K562 (cell line): ENCODE measurements around the gene ACTL8. TPM values are rescaled to one million over a fixed set of nuclear protein-coding genes. Genes with fewer than 3 reads are reported as not detected.

ENCODE experiments used
- BHLHE40 ChIP-seq: IDR thresholded peaks from 2 replicates; pipeline ENCODE4 v1.6.1; 2011; ENCODE audit warnings: low read length, improper control_type of control experiment
- BRCA1 ChIP-seq, 2 experiments: fragments of 450-650 bp in 1 of 2; sonication (generic) in 1 of 2; formaldehyde crosslinking in 1 of 2; IDR thresholded peaks; 2 replicates each; pipeline versions ENCODE4 v1.5.0 to v1.6.1; 2017 to 2020; ENCODE audit warnings: mild to moderate bottlenecking in 1 of 2, missing genetic modification reagents in 1 of 2
- CBFB ChIP-seq: sonication (generic); formaldehyde crosslinking; IDR thresholded peaks from 2 replicates; pipeline ENCODE4 v1.4.0; 2020; ENCODE audit warnings: mild to moderate bottlenecking, missing genetic modification reagents
- HSF4 ChIP-seq: fragments of 250-450 bp; sonication (Bioruptor Pico); IDR thresholded peaks from 2 replicates; pipeline ENCODE4 v2.1.2; 2022; ENCODE audit warnings: mild to moderate bottlenecking, moderate library complexity, borderline replicate concordance
- L3MBTL2 ChIP-seq: fragments of 450-650 bp; IDR thresholded peaks from 2 replicates; pipeline ENCODE4 v1.6.1; 2016; ENCODE audit warnings: mild to moderate bottlenecking, moderate library complexity
- MAFF ChIP-seq: IDR thresholded peaks from 2 replicates; pipeline ENCODE4 v1.6.1; 2012; ENCODE audit warnings: low read length, improper control_type of control experiment
- MED1 ChIP-seq: sonication (generic); formaldehyde crosslinking; IDR thresholded peaks from 2 replicates; pipeline ENCODE4 v1.8.1; 2023; ENCODE audit warnings: missing genetic modification reagents, borderline replicate concordance
- MITF ChIP-seq: IDR thresholded peaks from 2 replicates; pipeline ENCODE4 v1.6.1; 2014; ENCODE audit warnings: antibody characterized with exemption
- POLR3G ChIP-seq: IDR thresholded peaks from 2 replicates; pipeline ENCODE4 v1.6.1; 2011; ENCODE audit not compliant: insufficient read length, insufficient replicate concordance; ENCODE audit errors: extremely low read depth
- RAD21 ChIP-seq, 2 experiments: fragments of 250-450 bp in 1 of 2; fragments of 450-650 bp in 1 of 2; sonication (Bioruptor Pico) in 1 of 2; formaldehyde crosslinking in 1 of 2; IDR thresholded peaks in 1 of 2; conservative IDR thresholded peaks in 1 of 2; 2 replicates each; pipeline versions ENCODE4 v1.4.0 to v1.8.0; 2020 to 2022; ENCODE audit warnings: mild to moderate bottlenecking in 2 of 2, moderate library complexity in 1 of 2
- RBBP5 ChIP-seq: fragments of 200-600 bp; sonication (generic); IDR thresholded peaks from 2 replicates; pipeline ENCODE4 v1.6.1; 2012; ENCODE audit warnings: borderline replicate concordance, mild to moderate bottlenecking, low read length, control low read depth, inconsistent platforms; ENCODE audit not compliant: insufficient read depth, poor library complexity, severe bottlenecking
- RBM34 ChIP-seq: fragments of 200-400 bp; formaldehyde crosslinking; IDR thresholded peaks from 2 replicates; pipeline ENCODE4 v1.6.1; 2018; ENCODE audit warnings: low read length, borderline replicate concordance; ENCODE audit not compliant: insufficient read depth
- SREBF2 ChIP-seq: sonication (generic); formaldehyde crosslinking; IDR thresholded peaks from 2 replicates; pipeline ENCODE4 v1.4.0; 2020; ENCODE audit warnings: mild to moderate bottlenecking, missing genetic modification reagents
- SRF ChIP-seq, 2 experiments: fragments of 250-450, 450-650 bp in 1 of 2; sonication (Bioruptor Pico) in 1 of 2; sonication (generic) in 1 of 2; formaldehyde crosslinking; IDR thresholded peaks; 2 replicates each; pipeline versions ENCODE4 v1.5.0 to v1.5.1; 2020 to 2022; ENCODE audit warnings: mild to moderate bottlenecking in 1 of 2, missing genetic modification reagents in 1 of 2
- STAT5B ChIP-seq: fragments of 250-450 bp; sonication (Bioruptor Pico); IDR thresholded peaks from 2 replicates; pipeline ENCODE4 v1.8.0; 2021; ENCODE audit warnings: mild to moderate bottlenecking, inconsistent platforms
- YY1 ChIP-seq, 3 experiments: IDR thresholded peaks; 2 replicates each; pipeline ENCODE4 v1.6.1; 2011; ENCODE audit warnings: low read length in 2 of 3, mild to moderate bottlenecking in 2 of 3, moderate library complexity in 2 of 3, borderline replicate concordance in 1 of 3, control low read depth in 1 of 3, low read depth in 1 of 3; ENCODE audit not compliant: insufficient read depth in 3 of 3, insufficient replicate concordance in 2 of 3, control insufficient read depth in 1 of 3, insufficient read length in 1 of 3; ENCODE audit errors: extremely low read depth in 1 of 3
- ZKSCAN3 ChIP-seq: fragments of 250-450 bp; sonication (Bioruptor Pico); IDR thresholded peaks from 2 replicates; pipeline ENCODE4 v1.4.0; 2020
- ZNF174 ChIP-seq: fragments of 250-450 bp; sonication (Bioruptor Pico); IDR thresholded peaks from 2 replicates; pipeline ENCODE4 v1.4.0; 2020; ENCODE audit warnings: mild to moderate bottlenecking
- ZNF311 ChIP-seq: fragments of 250-450 bp; sonication (Bioruptor Pico); IDR thresholded peaks from 2 replicates; pipeline ENCODE4 v1.4.0; 2020; ENCODE audit warnings: mild to moderate bottlenecking, moderate library complexity
- ZNF551 ChIP-seq: fragments of 250-450 bp; sonication (Bioruptor Pico); IDR thresholded peaks from 2 replicates; pipeline ENCODE4 v1.5.0; 2021; ENCODE audit warnings: mild to moderate bottlenecking, moderate library complexity
- ZNF699 ChIP-seq: fragments of 250-450 bp; sonication (Bioruptor Pico); IDR thresholded peaks from 2 replicates; pipeline ENCODE4 v1.8.0; 2021; ENCODE audit warnings: mild to moderate bottlenecking, moderate library complexity; ENCODE audit not compliant: insufficient replicate concordance
- ZNF764 ChIP-seq: fragments of 250-450 bp; sonication (Bioruptor Pico); IDR thresholded peaks from 2 replicates; pipeline ENCODE4 v1.4.0; 2020; ENCODE audit warnings: low read depth, mild to moderate bottlenecking, moderate library complexity
- polyA plus RNA-seq, 8 experiments: library from polyadenylated mRNA; depleted of rRNA in 4 of 8; stranded (reverse) in 5 of 8; unstranded in 3 of 8; fragments of >200 nt; fragmentation: Nextera tagmentation in 2 of 8; fragmentation: Illumina TruSeq in 1 of 8; extraction: Ambion mirVana in 2 of 8; extraction: Trizol in 1 of 8; gene quantifications; 2 replicates each; pipeline versions ENCODE4 v1.2.1 to v1.2.3, GENCODE V29; 2011 to 2014; ENCODE audit warnings: inconsistent platforms in 1 of 8, missing spikeins in 1 of 8
- total RNA-seq, 7 experiments: library from RNA; depleted of rRNA in 6 of 7; stranded (reverse); fragments of >200 nt in 6 of 7; fragmentation: Illumina TruSeq in 2 of 7; extraction: Trizol in 2 of 7; gene quantifications; 2 replicates each; pipeline versions ENCODE4 v1.2.1 to v1.2.3, GENCODE V29; 2011 to 2021; ENCODE audit warnings: low replicate concordance in 1 of 7
- TF ChIP-seq, protein P1 (sequence below), 2 experiments: fragments of 450-650 bp in 1 of 2; IDR thresholded peaks; 2 replicates each; pipeline ENCODE4 v1.6.1; 2011 to 2017; ENCODE audit warnings: low read depth in 2 of 2, antibody characterized with exemption in 1 of 2, borderline replicate concordance in 1 of 2, low read length in 1 of 2, mild to moderate bottlenecking in 1 of 2, mixed read lengths in 1 of 2; ENCODE audit not compliant: control insufficient read depth in 1 of 2
- TF ChIP-seq, protein P2 (sequence below): fragments of 250-450 bp; sonication (Bioruptor Pico); IDR thresholded peaks from 2 replicates; pipeline ENCODE4 v1.8.0; 2022; ENCODE audit warnings: moderate library complexity, mild to moderate bottlenecking, inconsistent platforms

Gene ACTL8
- total and polyA plus RNA-seq, 9 of the 15 experiments (the other 6 are each of a cell fraction or from before 2014, with no cell fraction given), result 0.30 to 3.3 (median 1.6) TPM

DNA sequence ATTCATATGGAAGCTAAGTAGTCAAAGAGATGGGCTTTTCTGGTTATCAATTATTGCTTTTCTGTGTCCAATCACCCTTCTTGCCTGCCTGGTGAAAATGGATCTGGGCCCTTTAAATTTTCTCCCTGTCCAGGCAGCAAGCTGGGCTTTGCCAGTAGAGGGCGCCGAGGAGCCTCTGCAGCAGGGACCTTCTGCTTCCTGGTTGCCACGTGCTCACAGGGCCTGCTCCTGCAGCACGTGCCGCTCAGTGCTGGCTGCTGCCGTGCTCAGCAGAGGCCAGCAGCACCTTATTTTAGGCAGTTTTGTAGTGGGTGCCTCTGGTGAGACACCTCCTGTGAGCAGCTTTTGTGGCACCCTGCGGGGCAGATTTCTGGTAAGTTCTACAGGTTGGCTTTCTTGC, 4.0 kb downstream of the ACTL8 start (continued):
- TF ChIP-seq ZNF699 (CRISPR knock-in tag) (peak; percentile 98), MAFF (no peak), CBFB (no peak), L3MBTL2 (peak; percentile 75; the same call in 1 of the 2 replicates), ZNF311 (CRISPR knock-in tag) (no peak), ZNF764 (CRISPR knock-in tag) (no peak), SRF (CRISPR knock-in tag; IDR thresholded peaks at IDR 0.05) (no peak), BRCA1 (IDR thresholded peaks at IDR 0.05) (no peak), BRCA1 (CRISPR knock-in tag; IDR thresholded peaks at IDR 0.05) (no peak), STAT5B (no peak), RBM34 (no peak), POLR3G (no peak), YY1 (IDR thresholded peaks at IDR 0.05; ENCODE audit: borderline replicate concordance in 1 of 3, control insufficient read depth in 1 of 3, extremely low read depth in 1 of 3, insufficient read depth in 3 of 3, insufficient read length in 1 of 3, insufficient replicate concordance in 2 of 3, low read depth in 1 of 3, low read length in 2 of 3) (no peak), HSF4 (CRISPR knock-in tag) (no peak), SREBF2 (no peak), RBBP5 (no peak), MITF (no peak), ZKSCAN3 (CRISPR knock-in tag) (no peak), RAD21 (CRISPR knock-in tag; conservative IDR thresholded peaks at IDR 0.05 in 1 of 2, IDR thresholded peaks at IDR 0.05 in 1 of 2) (peak in 1 of 2 experiments; percentile 36; a peak in 2 of 4 replicates), ZNF174 (CRISPR knock-in tag) (no peak), ZNF551 (CRISPR knock-in tag) (no peak), BHLHE40 (peak; percentile 91), MED1 (CRISPR knock-in tag) (no peak)
- TF ChIP-seq, protein P1, sequence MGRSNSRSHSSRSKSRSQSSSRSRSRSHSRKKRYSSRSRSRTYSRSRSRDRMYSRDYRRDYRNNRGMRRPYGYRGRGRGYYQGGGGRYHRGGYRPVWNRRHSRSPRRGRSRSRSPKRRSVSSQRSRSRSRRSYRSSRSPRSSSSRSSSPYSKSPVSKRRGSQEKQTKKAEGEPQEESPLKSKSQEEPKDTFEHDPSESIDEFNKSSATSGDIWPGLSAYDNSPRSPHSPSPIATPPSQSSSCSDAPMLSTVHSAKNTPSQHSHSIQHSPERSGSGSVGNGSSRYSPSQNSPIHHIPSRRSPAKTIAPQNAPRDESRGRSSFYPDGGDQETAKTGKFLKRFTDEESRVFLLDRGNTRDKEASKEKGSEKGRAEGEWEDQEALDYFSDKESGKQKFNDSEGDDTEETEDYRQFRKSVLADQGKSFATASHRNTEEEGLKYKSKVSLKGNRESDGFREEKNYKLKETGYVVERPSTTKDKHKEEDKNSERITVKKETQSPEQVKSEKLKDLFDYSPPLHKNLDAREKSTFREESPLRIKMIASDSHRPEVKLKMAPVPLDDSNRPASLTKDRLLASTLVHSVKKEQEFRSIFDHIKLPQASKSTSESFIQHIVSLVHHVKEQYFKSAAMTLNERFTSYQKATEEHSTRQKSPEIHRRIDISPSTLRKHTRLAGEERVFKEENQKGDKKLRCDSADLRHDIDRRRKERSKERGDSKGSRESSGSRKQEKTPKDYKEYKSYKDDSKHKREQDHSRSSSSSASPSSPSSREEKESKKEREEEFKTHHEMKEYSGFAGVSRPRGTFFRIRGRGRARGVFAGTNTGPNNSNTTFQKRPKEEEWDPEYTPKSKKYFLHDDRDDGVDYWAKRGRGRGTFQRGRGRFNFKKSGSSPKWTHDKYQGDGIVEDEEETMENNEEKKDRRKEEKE (IDR thresholded peaks at IDR 0.05; ENCODE audit: borderline replicate concordance in 1 of 2, control insufficient read depth in 1 of 2, low read depth in 2 of 2, low read length in 1 of 2), result no peak
- TF ChIP-seq, protein P2, sequence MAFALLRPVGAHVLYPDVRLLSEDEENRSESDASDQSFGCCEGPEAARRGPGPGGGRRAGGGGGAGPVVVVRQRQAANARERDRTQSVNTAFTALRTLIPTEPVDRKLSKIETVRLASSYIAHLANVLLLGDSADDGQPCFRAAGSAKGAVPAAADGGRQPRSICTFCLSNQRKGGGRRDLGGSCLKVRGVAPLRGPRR, result no peak
